ENCODE results near the gene KPRP.

Gene KPRP

DNA sequence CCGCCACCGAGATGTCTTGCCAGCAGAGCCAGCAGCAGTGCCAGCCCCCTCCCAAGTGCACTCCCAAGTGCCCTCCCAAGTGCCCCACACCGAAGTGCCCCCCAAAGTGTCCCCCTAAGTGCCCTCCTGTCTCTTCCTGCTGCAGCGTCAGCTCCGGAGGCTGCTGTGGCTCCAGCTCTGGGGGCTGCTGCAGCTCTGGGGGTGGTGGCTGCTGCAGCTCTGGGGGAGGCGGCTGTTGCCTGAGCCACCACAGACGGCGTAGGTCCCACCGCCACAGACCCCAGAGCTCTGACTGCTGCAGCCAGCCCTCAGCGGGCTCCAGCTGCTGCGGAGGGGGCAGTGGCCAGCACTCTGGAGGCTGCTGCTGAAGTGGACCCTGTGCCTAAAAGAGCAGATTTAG, 18.5 kb downstream of the KPRP start:
- no peak for DNase-seq

DNA sequence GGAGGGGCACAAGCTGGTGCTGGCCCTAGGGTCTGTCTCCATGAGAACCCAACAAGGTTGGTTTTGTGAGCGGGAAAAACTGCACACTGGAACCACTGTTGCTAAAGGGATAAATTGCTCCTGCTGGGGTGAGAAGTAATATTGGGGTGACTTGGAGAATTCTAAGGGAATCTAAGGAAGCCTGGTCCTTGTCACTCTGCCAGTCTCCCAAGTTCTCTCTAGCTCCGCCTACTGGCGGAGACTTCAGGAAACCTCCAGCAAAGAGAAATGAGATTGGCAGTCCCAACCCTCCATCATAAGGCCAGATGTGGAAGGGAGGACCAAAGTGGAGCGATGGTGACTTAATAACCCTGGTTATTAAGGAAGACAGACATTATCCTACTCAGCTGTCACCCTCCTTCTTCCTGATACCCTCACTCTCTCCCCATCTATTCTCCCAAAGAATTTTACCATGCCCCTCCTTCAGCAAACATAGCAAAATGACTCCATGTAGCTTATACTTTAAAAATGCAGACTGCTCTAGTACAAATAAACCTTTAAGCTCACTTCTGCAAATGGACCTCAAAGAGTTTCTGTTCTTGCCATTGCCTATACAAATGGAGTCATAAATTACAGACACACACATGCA, 19.8 kb downstream of the KPRP start:
- no peak for DNase-seq

DNA sequence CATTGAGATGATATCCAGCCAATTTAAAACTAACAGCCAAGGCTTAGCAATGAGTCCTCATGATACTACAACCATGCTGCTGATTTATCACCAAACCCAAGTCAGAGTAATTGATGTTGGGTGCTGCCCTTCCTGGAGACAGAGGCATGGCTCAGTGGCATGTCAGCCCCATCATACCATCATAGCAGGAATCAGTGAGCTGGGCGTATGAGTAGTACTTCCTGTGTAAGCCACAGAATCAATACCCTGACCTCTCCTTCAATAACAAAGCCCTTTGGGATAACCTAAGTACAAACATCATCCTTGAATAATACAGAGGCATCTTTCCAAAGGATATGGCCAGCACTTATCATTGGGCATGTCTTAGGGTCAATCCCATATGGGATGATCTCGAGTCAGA, 25.3 kb downstream of the KPRP start:
- DNase-seq = no peak

DNA sequence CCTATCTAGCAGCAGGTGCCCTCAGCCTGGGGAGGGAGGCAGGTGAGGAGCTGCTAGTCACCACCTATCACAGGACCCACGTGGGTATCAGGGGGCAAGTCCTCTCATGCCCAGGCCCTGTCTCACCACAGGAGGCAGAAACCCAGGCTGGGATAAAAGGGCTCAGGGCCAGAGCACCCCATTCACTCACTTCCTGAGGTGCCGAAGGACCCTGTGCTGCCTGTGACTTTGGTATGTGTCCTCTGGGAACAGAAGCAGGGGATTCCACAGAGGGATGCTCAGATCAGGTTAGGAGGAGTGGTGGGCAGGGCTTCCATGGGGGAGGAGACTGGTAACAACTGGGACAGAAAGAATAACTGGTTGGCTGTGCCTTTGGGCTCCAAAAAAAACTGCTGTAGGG, 28.3 kb downstream of the KPRP start, which contains the start of gene LCE1E:
LCE1E (plus strand) TSS at position 181 of the 400 bp plus-strand sequence. CDS start 1,043 bp downstream, outside the sequence.
- DNase-seq = no peak

DNA sequence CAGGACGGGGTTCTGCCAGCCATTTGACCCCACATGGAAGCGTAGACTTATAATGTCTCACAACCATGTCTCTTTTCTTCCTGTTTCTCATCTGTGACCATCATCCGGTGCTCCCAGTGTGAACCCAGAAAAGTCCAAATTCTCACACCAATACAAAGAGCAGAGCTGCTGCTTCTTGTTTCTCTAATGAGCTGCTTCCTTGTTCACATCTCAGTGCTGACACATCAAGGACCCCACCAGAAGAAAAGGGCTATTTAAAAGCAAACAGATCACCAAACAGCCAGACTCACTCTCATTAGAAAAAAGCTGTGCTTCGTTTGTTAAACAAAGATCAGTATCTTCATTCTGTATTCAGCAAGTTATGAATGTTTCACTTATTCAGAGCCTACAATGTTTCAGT, 37.9 kb downstream of the KPRP start:
- DNase-seq = no peak

DNA sequence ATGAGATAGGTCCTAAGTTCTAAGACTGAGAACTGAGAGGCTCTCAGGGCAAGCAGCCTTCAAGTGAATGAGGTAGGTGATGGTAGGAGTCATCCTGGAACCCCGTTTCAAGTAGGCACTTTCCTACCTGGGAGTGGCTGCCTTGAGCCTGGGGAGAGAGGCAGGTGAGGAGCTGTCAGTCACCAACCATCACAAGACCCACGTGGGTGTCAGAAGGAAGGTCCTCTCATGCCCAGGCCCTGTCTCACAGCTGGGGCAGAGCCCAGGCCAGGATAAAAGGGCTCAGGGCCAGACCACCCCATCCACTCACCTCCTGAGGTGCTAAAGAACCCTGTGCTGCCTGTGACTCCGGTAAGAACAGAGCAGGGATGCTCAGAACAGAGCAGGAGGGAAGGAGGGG, 38.6 kb downstream of the KPRP start, which contains the start of gene LCE1D:
LCE1D (plus strand) TSS at position 301 of the 400 bp plus-strand sequence. CDS start 1,074 bp downstream, outside the sequence.
- DNase-seq = no peak

DNA sequence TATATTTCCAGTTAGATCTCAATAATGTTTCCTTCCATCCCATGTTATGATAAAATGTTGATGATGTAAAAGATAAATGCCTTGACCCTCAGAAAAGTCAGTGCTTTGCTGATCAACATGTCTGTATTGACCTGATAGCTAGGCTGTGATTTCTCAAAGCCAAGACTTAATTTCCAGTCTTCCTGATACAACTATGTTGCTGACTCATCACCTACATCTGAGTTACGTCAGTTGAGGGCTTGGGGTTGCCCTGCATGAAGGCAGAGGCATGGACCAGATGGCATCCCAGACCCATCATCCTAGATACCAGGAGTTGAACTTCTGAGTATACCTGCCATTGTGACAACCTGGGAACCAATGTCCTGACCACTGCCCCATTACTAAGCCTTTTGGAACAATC, 43.5 kb downstream of the KPRP start:
- DNase-seq = no peak

DNA sequence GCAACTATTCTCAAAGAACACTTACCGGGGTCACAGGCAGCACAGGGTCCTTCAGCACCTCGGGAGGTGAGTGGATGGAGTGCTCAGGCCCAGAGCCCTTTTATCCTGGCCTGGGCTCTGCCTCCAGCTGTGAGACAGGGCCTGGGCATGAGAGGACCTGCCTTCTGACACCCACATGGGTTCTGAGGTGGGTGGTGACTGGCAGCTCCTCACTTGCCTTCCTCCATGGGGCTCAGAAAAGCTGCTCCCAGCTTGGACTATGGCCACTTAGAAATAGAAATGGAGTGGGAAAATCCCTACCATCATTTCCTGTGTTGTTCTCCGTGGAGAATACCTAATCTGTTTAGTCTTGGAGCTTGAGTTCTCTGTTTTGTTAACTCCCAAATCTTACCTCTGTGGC, 48.8 kb downstream of the KPRP start, which contains the start of gene LCE1C:
LCE1C (minus strand) TSS at position 76 of the 400 bp plus-strand sequence. CDS start 1,173 bp downstream, outside the sequence.
- no peak for DNase-seq

DNA sequence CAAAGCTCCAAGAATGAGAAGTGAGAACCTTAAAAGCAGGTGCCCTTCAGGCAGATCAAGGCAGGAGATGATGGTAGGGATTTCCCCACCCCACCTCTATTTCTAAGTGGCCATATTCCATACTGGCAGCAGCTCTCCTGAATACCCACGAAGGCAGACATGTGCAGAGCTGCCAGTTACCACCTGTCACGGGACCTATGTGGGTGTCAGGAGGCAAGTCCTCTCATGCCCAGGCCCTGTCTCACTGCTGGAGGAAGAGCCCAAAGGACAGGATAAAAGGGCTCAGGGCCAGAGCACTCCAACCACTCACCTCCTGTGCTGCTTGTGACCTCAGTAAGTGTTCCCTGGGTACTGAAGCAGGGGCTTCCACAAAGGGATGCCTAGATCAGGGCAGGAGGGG, 53.2 kb downstream of the KPRP start:
- DNase-seq = no peak

Data from KG1 (cell line).